Ishikawa (cell line): ENCODE measurements around the gene FAIM2.

Source experiments
- CEBPB ChIP-seq: IDR thresholded peaks from 2 replicates; pipeline ENCODE4 v1.6.1; 2012
- CREB1 ChIP-seq: IDR thresholded peaks from 2 replicates; pipeline ENCODE4 v1.6.1; 2012; ENCODE audit warnings: low read depth
- EGR1 ChIP-seq: IDR thresholded peaks from 2 replicates; pipeline ENCODE4 v1.6.1; 2012
- EP300 ChIP-seq: IDR thresholded peaks from 2 replicates; pipeline ENCODE4 v1.6.1; 2012; ENCODE audit warnings: borderline replicate concordance
- FOXM1 ChIP-seq: IDR thresholded peaks from 2 replicates; pipeline ENCODE4 v1.6.1; 2012; ENCODE audit warnings: low read depth, borderline replicate concordance
- MAX ChIP-seq: IDR thresholded peaks from 2 replicates; pipeline ENCODE4 v1.6.1; 2012
- NFIC ChIP-seq: IDR thresholded peaks from 2 replicates; pipeline ENCODE4 v1.6.1; 2012
- RAD21 ChIP-seq: IDR thresholded peaks from 2 replicates; pipeline ENCODE4 v1.6.1; 2012; ENCODE audit warnings: low read depth
- TAF1 ChIP-seq: IDR thresholded peaks from 2 replicates; pipeline ENCODE4 v1.6.1; 2012; ENCODE audit warnings: low read depth, mild to moderate bottlenecking
- TCF12 ChIP-seq: IDR thresholded peaks from 2 replicates; pipeline ENCODE4 v1.6.1; 2012; ENCODE audit warnings: low read depth
- TEAD4 ChIP-seq: IDR thresholded peaks from 2 replicates; pipeline ENCODE4 v1.6.1; 2012
- YY1 ChIP-seq: IDR thresholded peaks from 2 replicates; pipeline ENCODE4 v1.6.1; 2012; ENCODE audit warnings: low read depth
- ZBTB7A ChIP-seq: IDR thresholded peaks from 2 replicates; pipeline ENCODE4 v1.6.1; 2012; ENCODE audit warnings: low read depth
- TF ChIP-seq, protein P1 (sequence below): IDR thresholded peaks from 2 replicates; pipeline ENCODE4 v1.6.1; 2012; ENCODE audit warnings: low read depth, mild to moderate bottlenecking
- TF ChIP-seq, protein P2 (sequence below): IDR thresholded peaks from 2 replicates; pipeline ENCODE4 v1.6.1; 2012

The FAIM2 gene

DNA sequence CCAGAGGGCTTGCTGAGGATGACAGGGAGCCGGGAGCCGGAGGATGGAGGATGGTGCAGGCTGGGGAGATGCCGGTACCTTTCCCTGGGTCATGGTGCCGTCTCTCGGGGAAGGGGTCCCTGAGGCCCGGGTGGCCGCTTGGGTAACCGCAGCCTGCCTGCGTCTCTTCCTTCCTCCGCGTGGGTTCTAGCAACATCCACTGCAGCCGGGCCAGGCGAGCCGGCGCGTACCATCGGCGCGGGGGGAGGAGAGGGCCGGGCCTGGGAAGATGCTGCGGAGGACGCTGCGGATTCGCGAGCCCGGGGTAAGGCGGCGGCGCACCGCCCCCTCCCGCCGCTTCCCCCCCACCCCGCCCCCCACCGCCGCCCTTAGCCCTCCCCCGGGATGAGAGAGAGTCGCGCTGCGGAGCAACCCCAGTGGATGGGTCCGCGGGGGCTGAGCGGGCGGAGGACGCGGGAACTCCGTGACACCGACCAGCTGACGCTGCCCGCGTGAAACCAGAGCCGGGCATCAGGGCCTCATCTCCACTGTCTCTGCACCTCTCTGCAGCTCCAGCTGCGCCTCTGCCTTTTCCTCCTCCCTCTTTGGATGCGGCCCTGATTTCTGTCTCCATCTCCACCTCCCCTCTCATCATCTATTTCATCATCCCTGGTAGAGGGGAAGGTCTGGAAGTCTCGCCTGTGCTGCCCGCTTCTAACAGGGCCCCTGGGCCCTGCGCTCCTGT is at the start of gene FAIM2:
FAIM2 (minus strand) TSS at position 201 of the 724 bp plus-strand sequence; CDS start at position 93, 108 bp downstream.
- TF ChIP-seq EP300 (no peak), YY1 (no peak), MAX (no peak), TAF1 (no peak), EGR1 (no peak)

GRCh38 chr12:49953151-49953550 is 49.5 kb upstream of the FAIM2 start:
- no peak for TF ChIP-seq FOXM1
- no peak for TF ChIP-seq CREB1
- no peak for TF ChIP-seq TAF1
- TF ChIP-seq CEBPB, result no peak
- no peak for TF ChIP-seq ZBTB7A
- no peak for TF ChIP-seq MAX
- TF ChIP-seq NFIC, result no peak
- TF ChIP-seq TCF12, result no peak
- no peak for TF ChIP-seq TEAD4
- TF ChIP-seq, protein P1, sequence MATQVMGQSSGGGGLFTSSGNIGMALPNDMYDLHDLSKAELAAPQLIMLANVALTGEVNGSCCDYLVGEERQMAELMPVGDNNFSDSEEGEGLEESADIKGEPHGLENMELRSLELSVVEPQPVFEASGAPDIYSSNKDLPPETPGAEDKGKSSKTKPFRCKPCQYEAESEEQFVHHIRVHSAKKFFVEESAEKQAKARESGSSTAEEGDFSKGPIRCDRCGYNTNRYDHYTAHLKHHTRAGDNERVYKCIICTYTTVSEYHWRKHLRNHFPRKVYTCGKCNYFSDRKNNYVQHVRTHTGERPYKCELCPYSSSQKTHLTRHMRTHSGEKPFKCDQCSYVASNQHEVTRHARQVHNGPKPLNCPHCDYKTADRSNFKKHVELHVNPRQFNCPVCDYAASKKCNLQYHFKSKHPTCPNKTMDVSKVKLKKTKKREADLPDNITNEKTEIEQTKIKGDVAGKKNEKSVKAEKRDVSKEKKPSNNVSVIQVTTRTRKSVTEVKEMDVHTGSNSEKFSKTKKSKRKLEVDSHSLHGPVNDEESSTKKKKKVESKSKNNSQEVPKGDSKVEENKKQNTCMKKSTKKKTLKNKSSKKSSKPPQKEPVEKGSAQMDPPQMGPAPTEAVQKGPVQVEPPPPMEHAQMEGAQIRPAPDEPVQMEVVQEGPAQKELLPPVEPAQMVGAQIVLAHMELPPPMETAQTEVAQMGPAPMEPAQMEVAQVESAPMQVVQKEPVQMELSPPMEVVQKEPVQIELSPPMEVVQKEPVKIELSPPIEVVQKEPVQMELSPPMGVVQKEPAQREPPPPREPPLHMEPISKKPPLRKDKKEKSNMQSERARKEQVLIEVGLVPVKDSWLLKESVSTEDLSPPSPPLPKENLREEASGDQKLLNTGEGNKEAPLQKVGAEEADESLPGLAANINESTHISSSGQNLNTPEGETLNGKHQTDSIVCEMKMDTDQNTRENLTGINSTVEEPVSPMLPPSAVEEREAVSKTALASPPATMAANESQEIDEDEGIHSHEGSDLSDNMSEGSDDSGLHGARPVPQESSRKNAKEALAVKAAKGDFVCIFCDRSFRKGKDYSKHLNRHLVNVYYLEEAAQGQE, result no peak
- TF ChIP-seq EGR1, result no peak
- TF ChIP-seq, protein P2, sequence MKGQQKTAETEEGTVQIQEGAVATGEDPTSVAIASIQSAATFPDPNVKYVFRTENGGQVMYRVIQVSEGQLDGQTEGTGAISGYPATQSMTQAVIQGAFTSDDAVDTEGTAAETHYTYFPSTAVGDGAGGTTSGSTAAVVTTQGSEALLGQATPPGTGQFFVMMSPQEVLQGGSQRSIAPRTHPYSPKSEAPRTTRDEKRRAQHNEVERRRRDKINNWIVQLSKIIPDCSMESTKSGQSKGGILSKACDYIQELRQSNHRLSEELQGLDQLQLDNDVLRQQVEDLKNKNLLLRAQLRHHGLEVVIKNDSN, result no peak
- TF ChIP-seq EP300, result no peak
- TF ChIP-seq RAD21, result no peak
- no peak for TF ChIP-seq YY1

DNA sequence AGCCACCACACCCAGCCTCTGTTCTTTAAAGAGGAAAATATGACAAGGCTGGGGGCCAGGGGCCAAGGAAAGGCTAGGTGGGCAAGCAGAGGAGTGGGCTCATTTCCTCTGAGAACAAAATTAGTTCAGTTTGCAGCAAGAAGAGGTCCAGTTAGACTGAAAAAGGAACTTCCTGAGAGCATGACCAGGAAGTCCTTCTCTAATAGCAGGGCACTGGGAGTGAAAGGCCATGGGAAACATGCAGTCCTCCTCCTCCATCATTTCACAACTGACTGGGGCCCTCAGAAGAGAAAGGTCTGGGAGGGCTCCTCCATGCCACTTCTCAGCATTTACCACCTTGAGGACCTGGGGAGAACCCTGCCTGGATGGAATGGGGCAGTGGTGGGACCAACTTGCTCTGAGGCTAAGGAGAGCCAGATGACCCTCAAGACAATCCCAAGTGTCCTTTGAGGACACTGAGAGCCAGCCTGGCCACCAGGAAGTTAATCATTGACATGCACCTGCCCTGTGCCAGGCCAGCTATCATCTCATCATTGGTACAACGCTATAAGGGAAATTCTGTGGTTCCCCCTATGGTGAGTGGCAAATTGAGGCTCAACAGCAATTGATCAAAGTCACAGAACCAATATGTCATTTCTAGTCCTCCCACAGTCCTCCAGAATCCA is 48.8 kb upstream of the FAIM2 start:
- no peak for TF ChIP-seq TCF12
- no peak for TF ChIP-seq YY1
- no peak for TF ChIP-seq TEAD4
- TF ChIP-seq CEBPB, result no peak
- no peak for TF ChIP-seq EGR1
- TF ChIP-seq FOXM1, result no peak
- TF ChIP-seq, protein P1, result no peak
- TF ChIP-seq, protein P2, result no peak
- TF ChIP-seq RAD21, result no peak

DNA sequence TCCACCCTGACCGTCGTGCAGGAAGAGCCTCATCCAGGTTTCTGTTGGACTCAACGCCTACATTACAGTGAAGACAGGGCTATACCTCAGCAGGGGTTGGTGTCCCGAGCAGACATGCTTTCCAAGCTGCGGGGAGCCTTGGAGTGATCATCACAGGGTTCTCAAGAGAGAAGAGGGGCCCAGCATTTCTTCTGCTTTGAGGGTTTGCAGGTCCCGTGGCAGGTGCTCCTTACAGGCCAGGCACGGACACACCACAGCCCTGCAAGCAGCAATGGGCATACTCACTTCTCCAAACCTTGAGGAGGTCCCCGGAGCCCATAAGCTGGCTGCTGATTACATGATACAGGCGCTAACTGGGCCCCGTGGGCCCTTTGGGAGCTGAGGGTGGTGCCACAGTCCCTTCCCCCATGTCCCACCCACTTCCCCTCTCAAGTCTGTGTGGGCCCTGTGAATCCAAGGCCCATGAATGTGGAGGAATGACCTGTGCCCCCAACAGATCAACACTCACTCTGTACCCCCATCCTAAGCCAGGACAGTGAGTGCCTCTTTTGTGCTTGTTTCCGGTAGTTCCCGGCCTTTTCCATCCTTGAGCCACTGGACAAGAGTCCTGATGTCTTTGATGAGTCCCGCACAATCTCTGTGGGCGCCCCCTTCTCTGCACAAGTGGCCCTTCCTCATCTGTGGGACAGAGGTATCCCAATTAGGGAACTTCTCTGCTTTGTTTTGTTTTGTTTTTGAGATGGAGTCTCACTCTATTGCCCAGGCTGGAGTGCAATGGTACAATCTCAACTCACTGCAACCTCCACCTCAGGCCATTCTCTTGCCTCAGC is 47.9 kb upstream of the FAIM2 start:
- TF ChIP-seq NFIC (no peak), EGR1 (no peak), CEBPB (no peak), CREB1 (no peak), TCF12 (no peak), FOXM1 (no peak), TEAD4 (no peak), ZBTB7A (no peak), TAF1 (no peak), YY1 (no peak), MAX (no peak), EP300 (no peak), RAD21 (no peak)
- TF ChIP-seq, protein P1, result no peak
- TF ChIP-seq, protein P2, result no peak
